Astrocyte of the hippocampus (primary cell): ENCODE measurements around the gene CDKN1C.

Experiments
- DNase-seq: peaks from one replicate; pipeline ENCODE4 v3.0.0; 2011; ENCODE audit warnings: low read depth, low spot score

Gene CDKN1C

DNA sequence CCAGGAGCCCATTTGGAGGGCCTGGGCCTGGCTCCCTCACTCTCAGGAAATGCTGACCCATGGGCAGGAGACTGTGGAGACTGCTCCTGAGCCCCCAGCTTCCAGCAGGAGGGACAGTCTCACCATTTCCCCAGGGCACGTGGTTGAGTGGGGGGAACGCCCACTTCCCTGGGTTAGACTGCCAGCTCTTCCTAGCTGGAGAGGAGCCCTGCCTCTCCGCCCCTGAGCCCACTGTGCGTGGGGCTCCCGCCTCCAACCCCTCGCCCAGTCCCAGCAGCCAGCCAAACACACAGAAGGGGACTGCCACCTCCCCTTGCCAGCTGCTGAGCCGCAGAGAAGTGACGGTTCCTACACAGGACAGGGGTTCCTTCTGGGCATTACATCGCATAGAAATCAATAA is 37.1 kb downstream of the CDKN1C start:
- DNase-seq: no peak

DNA sequence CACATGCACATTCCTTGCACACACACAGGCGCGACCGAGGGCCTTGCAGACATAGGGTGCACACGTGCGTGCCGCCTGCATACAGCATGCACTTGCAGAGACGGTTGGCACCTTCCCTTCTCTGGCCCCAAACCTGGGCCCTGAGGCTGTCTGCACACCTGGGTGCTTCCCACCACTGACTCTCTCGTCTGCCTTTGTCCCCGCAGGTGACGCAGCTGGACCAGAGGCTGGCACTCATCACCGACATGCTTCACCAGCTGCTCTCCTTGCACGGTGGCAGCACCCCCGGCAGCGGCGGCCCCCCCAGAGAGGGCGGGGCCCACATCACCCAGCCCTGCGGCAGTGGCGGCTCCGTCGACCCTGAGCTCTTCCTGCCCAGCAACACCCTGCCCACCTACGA is 38.0 kb downstream of the CDKN1C start:
- DNase-seq: no peak

DNA sequence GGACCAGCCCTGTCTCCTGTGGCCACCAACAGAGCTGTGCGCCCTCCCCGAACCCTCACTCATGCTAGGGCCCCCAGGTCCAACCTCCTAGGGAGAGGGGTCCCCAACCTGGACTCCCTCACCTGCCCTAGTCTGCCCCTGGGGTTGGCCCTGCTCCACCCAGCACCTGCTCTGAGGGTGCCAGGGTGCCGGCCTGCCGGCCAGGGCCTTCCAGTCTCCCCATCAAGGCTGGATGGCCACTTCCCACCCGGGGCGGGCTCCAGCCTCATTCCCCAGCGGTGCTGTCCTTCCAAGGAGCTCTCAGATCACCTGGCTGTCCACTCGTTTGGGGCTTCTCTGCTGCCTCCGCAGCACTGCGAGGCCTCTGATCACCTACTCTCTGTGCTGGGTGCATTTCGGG is 39.1 kb downstream of the CDKN1C start:
- no peak for DNase-seq

DNA sequence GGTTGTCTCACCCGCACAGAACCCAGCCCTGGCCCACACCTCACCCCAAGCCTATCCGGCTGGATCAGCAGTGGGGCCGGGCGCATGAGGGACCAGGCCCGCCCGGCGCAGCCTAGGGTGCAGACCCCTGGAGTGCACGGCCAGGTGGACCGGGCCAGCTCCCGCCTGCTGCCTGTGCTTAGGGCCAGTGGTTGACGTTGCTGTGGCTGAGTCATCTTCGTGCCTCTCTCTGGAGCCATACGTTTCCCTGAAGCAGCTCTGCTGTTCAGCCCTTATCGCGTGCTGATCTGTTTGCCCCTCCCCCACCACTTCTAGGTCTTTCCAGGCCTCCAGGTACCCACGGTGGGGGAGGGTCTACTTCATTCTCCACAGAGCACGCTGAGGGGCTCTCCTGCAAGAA is 39.5 kb downstream of the CDKN1C start:
- peak; percentile 53 for DNase-seq

DNA sequence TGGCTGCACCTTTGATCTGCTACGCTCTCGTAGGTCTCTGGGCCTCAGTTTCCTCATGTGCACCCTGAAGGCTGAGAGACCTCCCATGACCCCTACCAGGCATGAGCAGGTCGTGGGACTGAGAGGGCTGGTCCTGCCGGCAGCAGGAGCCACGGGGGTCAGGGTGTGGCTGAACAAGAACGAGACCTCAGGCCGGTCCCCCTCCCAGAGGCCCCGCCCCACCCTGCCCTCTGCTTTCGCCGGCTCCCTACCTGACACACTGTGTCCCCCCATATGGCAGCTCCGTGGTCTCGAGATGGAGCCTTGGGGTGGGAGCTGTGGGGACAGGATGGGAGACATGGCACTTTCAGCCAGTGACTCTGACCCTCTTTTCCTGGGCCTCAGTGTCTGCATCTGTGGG is 40.6 kb downstream of the CDKN1C start:
- DNase-seq: no peak

DNA sequence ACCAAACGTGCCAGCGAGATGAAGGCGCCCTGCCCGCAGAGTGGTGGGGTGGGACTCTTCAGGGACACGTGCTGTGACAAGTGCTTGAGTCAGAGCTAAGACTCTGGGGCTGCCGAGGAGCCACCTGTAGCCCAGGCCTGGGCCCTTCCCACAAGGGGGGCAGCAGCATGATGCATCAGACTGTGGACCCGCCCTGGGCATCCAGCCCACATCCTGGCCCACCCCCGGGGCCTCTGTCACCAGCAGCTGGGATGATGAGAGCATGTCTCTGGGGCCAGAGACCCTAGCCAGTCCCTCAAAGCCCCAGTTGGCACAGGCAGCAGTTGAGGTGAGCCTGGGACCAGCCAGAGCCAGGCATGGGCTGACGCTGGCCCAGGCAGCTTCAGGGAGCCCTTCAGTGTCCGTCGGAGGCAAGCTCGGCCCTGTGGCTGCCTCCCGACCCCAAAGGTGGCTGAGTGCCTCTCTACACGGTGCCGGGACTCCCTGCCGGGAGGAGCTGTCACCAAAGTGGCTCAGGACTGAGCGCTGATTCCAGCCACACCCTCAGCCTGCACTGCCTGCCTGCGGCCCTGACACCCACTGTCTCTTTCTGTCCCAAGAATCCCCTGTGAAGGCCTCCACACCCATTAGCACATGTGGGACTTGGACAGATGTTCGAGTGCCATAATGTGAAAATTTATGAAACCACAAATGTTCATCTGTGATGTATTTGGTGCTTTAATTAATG is 41.3 kb downstream of the CDKN1C start:
- DNase-seq: peak; percentile 35

DNA sequence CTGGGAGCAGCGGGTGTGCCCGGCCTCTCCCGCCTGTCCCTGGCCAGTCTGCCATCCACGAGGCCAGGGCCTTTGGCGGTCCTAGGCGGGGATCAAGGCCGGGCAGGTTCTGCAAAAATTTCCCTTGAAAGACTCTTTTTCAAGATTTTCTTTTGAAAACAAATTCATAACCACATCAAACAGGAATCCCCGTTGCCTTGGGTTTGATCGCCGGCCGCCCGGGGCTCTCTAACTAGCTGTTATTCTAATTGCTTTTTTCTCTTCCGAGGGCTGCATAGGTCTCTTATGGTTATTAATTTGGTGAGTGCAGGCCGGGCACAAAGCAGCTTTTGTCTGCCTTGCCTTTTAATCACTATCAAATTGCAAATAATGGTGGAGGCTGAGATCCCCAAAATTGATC is 42.0 kb downstream of the CDKN1C start:
- DNase-seq: peak; percentile 50

DNA sequence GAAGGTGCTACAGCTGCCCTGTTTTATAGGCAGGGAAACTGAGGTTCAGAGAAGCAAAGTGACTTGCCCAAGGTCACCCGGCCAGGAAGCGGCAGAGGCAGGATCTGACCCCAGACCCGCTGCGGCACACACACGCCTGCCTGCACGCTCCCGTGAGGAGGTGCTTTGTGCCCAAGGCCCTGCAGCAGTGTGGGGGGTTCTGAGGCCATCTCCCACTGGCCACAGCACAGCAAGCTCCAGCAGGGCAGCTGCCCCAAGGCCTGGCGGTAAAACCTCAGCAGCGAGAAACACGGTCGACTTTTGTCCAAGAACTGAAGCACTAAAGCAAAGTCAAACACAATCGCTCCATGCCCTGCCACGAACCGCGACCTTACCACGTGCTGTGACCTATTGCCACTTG is 42.7 kb downstream of the CDKN1C start:
- DNase-seq: no peak

DNA sequence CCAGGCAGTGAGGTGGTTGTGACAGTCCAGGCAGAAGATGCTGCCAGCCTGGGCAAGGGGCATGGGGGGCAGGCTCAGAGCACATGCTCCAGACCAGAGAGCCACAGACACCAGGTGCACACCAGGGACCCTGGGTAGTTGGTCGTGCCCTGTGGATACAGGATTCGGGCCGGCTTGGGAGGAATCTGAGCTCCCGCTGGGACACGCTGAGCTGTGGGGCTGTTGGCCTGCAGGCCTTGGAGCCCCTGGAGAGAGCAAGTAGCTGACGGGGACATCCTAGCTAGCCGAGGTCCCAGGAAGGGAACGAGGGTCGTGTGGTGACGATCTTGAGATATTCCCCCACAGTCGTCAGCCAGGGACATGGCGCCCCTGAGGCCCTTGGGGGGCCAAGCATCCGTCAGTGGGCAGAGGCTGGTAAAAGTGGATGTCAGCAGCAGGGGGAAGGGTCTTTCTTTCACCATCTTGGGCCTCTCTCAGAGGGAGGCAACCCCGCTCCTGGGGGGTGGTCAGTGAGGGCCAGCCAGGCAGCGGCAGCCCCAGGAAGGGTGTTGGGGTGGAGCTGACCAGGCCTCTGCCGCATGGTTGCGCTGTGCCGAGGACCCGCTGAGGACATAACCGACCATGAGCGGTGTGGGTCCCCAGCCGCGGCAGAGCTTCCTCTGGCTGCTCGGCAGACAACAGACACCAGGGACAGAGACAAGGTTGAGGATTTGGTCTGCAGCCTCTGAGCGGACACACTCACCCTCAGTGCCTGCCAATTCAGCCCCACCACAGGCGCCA is 44.0 kb downstream of the CDKN1C start:
- no peak for DNase-seq

DNA sequence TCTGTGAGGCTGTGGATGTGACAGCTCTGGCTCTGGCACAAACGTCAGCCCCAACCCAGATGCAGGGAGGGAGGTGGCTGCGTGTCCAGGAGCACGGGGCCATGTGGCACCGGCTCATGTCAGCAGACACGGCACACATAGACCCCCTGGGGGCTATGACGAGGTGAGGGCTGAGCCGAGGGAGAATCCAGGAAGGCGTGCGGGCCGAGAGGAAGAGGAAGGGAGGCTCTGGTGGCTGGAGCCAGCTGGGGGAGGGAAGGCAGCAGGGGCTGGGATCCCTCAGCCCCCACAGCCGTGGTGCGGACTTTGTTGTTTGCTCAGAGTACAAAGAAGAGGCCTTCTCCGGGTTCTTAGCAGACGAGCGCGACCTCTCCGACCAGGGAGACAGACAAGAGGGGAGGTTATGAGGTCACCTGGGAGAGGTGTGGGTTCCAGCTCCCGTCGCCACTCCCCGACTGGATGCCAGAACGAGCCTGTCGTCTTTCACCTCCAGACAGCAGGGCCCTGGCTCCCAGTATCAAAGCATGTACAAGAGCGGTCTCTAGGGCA is 46.1 kb downstream of the CDKN1C start:
- DNase-seq: no peak

DNA sequence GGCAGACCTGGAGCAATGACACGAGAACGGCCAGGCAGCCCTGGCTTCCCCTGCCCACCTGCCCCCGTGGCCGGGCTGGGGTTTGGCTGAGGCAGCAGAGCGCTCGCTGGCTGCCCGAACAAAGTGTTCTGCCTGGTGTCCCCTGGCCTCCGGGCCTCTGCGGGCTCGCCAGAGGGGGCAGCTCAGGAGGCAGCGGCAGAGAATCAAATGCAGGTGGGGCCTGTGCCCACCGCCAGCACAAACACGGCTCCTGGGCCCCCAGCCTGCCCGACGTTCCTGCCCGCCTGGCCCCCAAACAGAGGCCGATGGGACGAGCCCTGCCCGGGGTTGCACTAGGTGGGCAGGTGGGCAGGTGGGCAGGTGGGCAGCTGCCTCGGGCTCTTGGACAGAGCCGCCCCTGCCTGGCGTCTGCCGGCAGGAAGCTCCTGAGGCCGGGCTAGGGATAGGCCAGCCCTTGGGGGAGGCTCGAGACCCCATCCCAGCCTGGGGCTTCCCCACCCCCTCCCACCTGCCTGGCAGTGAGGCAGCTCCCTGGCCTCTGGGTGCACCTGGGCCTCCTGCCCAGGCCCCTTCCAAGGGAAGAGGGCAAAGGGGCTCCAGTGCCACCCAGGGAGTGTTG is 46.8 kb downstream of the CDKN1C start:
- no peak for DNase-seq

DNA sequence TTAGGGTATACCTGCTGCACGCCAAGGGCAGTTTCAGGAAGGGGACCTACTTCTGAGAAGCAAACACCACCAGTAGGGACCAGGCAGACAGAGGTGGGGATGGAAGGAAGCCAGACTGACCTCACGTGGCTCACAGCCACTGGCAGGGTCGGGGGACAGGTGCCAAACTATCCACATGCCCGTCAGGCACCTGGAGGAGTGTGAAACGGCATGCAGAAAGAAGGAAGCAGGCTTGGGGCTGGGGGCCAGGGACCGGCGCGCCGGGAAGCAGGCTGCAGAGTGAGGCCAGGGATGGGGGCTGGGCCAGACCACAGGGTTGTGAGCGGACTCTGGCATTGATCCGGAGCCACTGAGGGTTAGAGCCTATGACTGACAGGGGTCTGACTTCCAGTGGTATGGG is 47.5 kb downstream of the CDKN1C start:
- no peak for DNase-seq

DNA sequence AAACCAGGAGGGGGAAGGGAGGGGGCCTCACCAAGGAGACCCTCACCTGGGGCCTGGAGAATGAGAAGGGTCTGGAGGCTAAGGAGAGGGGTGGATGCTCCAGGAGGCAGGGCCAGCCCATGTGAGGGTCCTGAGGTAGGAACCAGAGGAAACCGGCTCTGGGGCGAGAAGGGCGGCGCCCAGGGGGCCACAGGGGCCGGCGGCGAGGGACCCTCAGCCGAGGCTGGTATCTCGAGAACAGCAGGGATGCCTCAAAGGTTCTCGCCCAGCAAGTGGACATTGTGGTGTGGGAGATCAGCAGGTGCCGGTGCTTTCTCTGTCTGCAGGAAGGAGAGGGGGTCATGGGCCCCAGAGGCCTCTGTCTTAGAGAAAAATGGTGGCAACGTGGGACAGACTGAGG is 47.9 kb downstream of the CDKN1C start:
- no peak for DNase-seq

DNA sequence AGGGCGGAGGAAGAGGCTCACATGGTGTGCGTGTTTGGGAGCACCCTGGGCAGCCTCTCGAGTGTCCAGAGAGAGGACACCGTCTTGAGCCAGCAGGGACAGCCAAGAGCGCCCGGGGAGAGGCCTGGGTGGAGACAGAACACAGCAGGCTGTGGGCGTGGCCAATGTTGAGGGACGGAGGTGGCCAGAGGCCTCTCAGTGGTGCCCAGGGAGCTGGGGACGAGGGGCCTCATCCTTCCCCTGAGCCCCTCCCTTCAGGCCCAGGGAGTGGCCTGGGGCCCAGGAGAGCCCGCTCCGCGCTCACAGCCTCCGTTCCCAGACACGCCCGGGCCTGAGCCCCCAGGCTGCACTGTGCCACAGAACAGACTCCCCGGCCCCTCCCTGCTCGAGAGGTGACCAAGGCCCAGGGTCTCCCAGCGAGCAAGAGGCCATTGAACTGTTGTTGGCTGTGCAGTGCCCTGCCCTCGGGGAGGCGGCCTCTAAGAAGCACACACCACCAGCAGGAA is 48.4 kb downstream of the CDKN1C start:
- peak; percentile 65 for DNase-seq

DNA sequence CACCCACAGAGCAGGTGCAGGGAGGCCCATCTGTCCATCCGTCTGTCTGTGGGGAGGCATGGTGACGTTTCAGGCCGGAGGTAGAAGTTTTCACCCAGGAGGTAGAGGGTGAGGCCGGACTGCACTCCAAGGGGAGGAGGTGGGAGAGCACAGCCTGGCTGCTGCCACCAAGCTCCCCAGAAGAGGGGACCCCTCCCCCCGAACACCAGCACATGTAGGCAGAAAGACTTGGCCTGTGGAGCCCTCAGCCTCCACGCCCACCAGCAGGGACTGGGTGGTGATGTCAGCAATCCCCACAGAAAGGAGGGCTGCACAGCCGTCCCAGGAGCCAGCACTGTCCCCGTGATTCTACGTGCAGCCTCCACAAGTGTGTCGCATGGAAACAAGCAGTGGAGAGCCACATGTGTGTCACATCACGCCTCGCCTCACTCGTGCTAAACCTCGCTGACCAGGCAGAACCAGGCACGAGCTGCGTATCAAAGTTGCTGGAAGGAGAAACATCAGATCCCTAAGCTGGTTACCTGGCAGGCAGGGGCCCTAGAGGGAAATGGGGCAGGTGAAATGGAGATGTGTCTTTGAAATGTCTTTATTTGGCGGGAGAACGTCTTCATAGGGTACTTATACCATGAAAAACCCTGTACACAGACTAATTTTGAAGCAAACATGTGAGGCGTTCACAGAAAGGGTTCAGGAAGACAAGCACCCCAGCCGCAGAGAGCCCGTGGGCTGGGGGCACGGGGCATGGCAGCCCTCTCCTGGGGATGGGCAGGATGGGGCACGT is 49.1 kb downstream of the CDKN1C start:
- no peak for DNase-seq

DNA sequence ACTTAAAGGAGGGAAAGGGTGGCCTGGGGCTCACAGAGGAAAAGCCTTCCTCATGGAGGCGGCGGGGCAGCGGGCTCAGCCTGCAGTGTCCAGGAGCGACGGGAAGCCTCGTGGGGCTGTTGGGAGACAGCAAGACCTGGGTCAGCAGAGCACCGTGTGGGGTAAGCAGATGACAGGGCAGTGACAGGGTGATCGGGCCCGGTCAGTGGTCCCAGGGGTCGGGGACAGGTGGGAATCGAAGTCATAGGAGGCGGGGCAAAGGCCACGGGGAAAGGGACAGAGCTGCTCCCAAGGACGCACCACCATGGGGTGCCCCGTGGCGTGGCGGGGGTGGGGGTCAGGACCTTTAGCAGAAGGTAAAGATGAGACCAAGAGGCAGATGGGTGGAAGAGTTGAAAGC is 49.8 kb downstream of the CDKN1C start:
- DNase-seq: no peak

DNA sequence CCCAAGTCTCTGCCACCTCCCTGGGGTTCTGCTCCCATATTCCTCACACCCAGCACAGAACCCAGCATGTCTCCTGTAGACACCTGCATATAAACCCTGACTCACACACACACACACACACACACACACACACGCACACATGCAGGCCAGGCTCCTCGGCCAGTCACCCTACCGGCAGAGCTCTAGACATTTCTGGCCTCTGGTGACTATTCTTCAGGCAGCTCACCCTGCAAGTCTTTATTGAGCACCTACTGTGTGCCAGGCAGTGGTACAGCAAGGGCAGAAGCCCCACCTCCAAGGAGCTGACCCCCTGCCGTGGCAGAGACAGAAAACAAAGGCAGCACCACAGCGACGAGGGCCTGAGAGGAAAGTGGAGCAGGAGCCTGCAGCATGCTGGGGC is 50.3 kb downstream of the CDKN1C start:
- DNase-seq: peak; percentile 73

DNA sequence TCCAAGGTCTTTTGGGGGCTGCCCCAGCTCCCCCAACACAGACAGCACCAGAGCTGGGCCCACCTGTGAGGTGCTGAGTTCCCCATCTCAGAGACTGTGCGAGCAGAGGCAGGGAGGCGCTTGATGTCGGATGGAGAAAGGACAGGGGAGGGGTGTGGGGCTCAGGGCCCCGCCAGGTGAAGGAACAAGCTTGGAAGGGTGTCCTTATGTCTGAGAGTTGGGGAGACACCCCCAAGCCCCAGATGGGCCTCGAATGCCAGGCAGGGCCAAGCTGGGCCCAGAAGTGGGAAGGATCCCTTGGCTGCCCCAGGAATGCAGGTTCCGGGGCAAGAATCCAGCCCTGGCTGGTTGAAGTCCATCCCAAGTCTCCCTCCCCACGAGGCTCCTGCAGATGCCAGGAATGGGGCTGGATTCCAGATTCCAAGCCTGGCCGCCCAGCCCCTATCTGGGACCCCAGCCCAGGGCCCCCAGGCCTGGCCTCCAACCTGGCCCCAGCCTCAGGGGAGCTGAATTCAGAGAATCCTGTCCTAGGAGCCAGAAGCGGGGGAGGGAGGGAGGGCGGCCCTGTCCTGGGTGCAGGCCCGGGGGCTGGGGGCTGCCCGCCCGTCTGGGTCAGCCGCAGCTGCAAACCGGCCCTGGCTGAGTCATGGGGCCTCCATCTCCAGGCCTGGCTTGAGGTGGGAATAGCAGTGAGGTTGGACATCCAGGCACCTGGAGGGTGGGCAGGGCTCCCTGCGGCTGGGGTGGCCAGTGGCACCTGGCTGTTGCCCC is 50.9 kb downstream of the CDKN1C start:
- peak; percentile 73 for DNase-seq

DNA sequence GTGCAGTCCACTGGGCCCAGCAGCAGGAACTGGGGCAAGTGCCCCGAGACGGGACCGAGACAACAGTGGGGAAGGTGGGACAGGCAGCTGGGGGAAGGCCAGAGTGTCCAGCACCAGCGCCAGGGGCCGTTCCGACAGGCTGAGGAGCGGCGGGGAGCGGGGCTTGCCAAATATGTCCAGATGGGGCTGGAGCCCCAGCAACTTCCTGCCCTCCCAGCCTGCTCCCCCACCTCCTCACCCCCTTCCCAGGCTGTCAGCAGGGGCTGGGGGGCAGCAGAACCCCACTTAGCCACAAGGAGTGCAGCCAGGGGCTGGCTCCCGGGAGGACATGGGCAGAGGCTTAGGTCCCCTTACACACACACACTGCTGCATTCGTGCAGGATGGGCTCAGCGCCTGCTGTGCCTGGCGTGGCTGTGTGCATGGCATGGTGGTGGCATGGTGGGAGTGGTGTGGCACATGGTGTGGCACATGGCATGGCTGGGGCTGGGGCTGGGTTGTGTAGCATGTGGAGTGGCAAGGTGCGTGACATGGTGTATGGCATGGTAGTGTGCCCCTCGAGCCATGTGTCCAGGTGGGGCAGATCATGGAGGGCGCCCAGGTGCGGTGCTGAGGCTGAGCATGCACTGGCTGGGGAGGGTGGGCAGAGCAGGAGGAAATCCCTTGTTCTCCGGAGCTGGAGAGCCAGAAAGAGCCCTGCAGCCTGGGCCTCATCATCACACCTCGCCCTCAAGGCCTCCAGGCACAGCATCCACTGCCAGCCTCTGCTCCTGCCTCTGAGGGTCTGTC is 51.7 kb downstream of the CDKN1C start:
- no peak for DNase-seq
